SH-SY5Y (cell line): Measurements from ENCODE around the gene HLF.

Experiments used
- GATA2 ChIP-seq: IDR thresholded peaks from 2 replicates; pipeline ENCODE4 v1.6.1; 2011; ENCODE audit warnings: mild to moderate bottlenecking, low read depth, low read length
- GATA3 ChIP-seq: IDR thresholded peaks from 2 replicates; pipeline ENCODE4 v1.6.1; 2011; ENCODE audit warnings: low read depth, mild to moderate bottlenecking, low read length, moderate library complexity

DNA sequence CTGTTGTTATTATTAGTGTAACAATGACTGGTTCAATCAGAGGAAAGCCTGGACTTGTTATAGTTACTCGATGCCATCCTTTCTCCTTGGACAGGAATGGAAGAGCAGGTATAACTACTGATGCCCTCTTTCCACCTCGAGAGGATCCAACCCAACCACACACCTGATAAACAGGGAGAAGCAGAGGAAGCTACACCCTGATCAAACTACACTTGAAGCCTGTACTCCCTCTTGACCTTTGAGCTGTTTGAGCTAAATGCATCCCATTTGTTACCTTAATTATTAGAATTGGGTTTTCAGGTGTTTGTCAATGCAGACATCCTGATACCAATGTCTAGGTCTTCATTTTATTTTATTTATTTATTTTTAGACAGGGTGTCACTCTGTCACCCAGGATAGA, 23.7 kb upstream of the HLF start:
- TF ChIP-seq GATA2: no peak
- TF ChIP-seq GATA3: no peak
